Activated CD4-positive, alpha-beta T cell treated with anti-CD3 and anti-CD28 coated beads, Interleukin-2, amount 50 U/mL, for 24 hours (primary cell): Measurements from ENCODE around the gene FOXP1.

ENCODE experiments used
- DNase-seq, 2 donors: peaks; one replicate each; pipeline ENCODE4 v3.0.0-alpha.2; 2020; ENCODE audit warnings: low read depth in 1 of 2, low spot score in 1 of 2

The FOXP1 gene

GRCh38 chr3:71117572-71118247 lies 465.8 kb downstream of the FOXP1 start:
- no peak for DNase-seq

GRCh38 chr3:71114610-71115009 lies 468.9 kb downstream of the FOXP1 start:
- DNase-seq: no peak

DNA sequence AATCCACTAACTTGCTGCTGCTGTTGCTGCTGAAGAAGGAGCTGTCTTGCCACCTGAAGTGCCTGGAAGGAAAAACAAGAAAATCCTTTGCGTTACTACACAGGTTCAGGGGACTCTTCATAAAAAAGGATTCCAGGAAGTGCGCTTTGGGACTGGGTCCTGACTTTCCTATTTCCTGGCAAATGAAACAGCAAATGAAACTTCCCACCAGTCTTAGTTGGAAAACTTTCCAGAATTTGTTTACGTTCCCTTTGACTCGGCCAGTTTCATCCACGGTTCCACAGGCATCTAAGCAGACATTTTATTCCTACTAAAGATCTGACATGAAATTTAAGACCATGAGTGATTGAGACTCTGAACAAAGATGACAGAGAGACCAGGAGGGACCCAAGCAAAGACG lies 471.0 kb downstream of the FOXP1 start:
- DNase-seq: no peak

DNA sequence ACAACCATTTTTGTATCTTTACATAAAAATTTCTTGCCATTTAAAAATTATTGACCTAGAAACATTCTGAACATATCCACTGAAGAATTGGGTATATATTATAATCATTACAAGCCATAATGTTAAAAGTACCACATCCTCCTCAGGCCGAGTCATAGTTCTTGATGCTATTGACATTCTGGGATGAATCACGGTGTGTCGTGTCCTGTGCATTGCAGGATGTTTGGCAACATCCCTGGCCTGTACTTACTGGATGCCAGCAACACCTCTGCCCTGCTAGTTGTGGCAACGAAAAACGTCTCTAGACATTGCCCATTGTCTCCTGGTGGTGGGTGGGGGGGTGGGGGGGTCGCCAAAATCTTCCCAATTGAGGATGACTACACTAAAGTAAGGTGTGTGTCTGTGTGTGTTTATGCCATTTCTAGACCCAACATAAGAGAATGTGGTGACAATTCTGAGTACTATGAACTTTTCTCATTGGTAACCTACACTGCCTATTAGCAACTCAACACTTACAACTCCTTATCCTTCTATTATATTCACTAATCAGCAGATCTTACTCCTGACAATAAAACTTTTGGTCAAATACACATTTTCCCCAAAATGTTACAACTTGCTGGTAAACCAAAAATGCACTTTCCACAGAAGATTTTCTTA lies 471.6 kb downstream of the FOXP1 start:
- no peak for DNase-seq

GRCh38 chr3:71110385-71111222 lies 472.9 kb downstream of the FOXP1 start:
- no peak for DNase-seq

- no peak for DNase-seq
Measured at GRCh38 chr3:71109977-71110285, 473.6 kb downstream of the FOXP1 start.

DNA sequence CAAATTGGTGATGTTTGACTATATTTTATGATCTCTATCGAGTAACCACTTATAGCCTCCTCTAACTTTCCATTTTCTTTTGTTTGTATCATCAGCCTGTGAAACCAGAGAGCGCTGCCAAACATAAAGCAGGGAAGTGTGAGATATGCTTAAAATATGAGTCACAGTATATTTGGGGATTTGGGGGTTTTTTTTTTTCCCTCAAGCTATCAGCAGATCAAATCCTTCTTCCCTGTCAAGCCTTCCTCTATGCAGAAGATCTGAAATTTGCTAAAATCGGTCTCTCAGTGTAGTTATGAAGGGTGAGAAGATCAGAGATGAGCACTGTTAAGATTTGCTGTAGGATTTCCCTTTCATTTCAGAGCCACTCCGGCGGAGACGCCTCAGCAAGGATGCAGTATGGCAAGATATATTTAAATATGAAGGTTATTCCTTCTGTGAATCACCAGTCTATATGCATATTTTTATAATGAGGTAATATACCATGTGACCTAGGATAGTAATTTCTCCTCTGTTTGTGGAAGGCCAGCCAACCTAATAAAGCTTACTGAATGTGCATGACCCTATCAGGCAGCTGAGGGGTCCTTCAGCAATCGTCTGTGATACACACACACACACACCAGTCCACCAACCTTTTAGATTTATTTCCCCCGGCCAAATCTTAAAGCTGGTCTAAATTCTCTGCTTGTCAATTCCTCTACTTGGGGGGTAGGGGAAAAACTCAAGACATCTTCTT lies 474.1 kb downstream of the FOXP1 start:
- no peak for DNase-seq

DNA sequence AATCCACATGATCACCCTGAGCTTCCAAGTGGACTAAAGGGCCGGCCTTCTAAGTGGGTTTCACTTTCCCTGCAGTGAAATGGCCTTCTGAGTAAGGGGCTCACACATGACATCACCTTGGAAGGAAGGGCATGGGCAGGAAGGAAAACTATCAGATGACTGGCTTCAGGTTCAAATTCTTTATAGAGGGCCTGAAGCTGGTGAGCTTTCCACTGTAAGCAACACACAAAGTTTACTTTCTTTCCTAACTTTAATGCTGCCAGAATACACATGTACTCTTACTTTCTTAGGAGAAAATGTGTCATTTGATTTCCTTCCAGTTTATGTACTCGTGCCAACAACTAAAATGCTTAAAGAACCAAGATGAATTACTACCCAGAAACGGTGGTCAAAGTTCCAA lies 475.6 kb downstream of the FOXP1 start:
- DNase-seq: no peak

DNA sequence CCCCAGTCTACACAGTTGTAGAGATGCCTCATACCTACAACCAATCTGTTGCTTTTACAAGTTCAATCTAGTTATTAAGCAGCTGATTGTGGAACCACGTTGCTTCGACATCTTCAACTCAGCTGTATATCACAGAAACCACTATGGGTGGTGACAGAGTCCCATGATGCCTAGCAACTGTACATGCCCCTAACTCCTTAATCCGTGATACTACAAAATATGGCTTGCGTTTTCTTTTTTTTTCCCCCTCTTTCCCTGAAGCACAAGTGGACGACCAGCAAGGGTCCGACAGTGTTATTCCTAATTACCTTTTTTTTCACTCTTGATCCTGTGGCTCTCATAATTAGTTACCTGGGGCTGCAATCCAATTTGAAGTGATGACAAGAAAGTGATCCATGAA lies 478.6 kb downstream of the FOXP1 start:
- DNase-seq: no peak

DNA sequence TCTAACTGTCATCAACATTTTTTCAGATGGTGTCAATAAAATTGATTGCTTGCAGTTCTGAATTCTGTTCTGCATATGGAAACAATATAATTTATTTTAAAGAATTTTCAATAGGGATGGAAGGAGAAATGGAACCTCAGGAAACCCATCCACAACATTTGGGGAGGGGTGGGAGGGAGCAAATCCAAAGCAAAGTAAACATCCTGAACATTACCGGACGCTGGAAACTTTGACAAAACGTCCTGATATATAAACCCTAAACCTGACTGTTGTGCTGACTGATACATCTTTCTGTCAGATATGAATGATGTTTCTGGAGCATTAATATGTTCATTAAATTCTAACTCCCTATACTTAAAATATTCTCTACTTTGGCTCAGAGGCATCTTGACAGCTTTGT lies 479.0 kb downstream of the FOXP1 start:
- no peak for DNase-seq

DNA sequence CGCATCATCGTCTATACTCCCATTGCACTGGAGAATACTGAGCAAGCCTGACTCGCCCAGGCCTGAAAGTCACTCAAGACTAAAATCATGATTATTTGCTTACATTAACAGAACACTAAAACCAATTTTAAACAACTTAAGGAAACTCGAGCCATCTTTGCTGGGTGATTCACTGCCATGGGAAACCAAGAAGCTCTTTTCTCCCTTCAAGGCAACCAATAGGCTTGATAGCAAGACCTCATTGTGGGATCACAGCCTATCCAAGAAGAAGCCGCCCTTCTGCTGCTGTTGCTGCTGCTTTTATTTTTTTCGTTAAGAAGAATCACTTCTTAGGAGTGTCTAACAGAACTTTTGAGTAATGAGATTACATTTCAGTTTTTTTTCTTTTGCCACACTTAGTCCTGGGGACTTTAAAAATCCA lies 479.4 kb downstream of the FOXP1 start:
- no peak for DNase-seq

DNA sequence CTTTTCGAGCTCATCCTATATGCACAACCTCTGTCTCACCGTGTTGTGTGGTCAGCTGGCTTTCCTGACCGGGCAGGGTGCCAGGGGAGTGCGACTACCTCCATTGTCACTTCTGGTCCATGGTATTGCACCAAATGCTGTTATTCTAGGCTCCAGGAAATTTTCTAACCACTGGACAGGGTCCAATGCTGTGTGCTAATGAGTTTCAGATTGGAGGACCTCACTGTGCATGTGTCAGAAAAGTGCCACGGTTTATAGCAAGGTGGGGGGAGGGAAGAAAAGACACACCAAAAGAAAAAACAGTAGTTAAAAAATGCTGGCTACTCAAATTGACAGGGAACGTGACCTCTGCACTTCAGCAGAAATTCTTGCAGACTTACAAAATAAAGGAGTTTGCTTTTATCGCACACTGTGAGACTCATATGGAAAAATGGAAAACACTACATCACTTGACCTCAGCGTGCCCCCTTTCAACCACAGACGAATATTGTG lies 480.1 kb downstream of the FOXP1 start:
- no peak for DNase-seq

GRCh38 chr3:71102111-71102983 lies 481.2 kb downstream of the FOXP1 start:
- no peak for DNase-seq

GRCh38 chr3:71101626-71102025 lies 481.9 kb downstream of the FOXP1 start:
- DNase-seq: no peak

DNA sequence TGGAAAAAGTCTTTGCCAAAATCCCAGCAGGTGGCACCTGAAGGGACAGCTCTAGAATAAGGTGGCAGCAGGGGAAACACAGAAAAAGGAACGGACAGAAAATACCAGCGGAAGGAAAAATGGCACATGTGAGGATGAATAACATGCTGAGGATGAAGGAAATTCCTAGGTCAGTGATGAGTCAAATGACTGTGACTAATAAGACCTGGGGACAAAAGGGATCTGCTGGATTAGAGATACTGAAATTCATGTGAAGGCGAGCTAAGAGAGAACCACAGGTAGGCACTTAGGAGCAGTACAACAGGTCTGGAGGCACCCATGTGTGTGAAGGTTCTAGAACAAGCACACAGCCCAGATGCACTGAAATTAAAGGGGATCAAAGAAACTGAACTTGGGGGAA lies 482.5 kb downstream of the FOXP1 start:
- DNase-seq: no peak

- no peak for DNase-seq
Measured at GRCh38 chr3:71099997-71100719, 483.4 kb downstream of the FOXP1 start.

DNA sequence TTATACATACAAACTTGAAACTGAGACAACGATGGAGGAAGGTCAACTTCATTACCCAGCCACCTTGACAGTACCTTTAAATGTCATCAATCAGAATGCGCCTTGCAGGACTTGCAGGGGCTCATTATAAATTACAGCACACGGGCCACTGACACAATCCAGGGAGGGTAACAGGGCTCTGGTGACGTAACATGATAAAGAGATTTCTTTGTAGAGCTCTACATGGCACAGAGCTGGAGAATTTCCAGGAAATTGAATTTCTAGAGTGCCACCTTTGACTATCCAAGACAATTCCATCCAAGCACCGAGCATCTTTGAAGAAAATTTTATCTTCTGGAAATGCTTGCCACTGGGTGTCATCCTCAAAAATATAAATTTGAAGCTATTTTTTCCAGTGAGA lies 486.0 kb downstream of the FOXP1 start:
- no peak for DNase-seq

DNA sequence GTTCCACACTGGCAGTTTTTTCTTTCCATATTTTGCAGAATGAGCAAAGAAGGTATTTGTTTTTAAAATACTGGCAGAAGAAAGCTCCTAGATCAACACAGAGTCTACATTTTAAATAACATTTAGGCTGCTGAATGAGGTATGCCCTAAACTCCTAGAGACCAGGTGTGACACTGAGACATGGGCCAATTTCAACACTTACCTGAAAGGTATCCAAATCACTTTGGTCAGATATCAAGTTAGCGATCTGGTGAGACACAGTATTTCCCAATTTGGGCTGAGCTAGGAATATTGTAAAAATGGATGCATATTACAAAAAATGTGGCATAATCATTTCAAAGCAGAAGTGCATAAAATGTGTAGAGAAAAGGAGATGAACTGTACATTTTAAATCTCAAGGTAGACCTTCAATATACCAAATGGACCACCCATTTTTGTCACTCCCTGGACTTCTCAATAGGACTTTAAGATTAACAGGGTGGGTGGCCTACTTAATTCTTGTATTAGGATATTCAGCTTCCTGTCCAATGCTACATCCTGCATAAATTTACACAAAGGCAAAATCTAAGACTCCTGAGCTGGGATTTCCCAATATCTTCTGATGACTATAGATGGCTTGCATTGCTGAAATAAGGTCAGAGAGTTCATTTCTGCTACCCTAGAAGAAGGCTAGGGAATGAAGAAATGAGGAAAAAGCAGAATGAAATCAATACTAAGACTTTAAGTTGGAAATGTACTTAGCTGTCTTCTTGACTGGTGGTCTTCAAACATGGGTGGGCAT lies 487.8 kb downstream of the FOXP1 start:
- no peak for DNase-seq

GRCh38 chr3:71094658-71095209 lies 488.8 kb downstream of the FOXP1 start:
- DNase-seq: no peak
